Kidney epithelial cell (primary cell): ENCODE results near the gene KIF1B. TPM values are rescaled to one million over a fixed set of nuclear protein-coding genes. Genes with fewer than 3 reads are reported as not detected.

Experiments
- DNase-seq: peaks from one replicate; pipeline ENCODE4 v3.0.0-alpha.2; 2010; ENCODE audit warnings: low read depth
- H3K27me3 ChIP-seq: 2 replicates; pipeline ENCODE4 v1.6.0; 2011; ENCODE audit warnings: low read length; ENCODE audit not compliant: control insufficient read depth, insufficient read depth
- H3K36me3 ChIP-seq: 2 replicates; pipeline ENCODE4 v1.5.1; 2011; ENCODE audit warnings: low read length; ENCODE audit not compliant: control insufficient read depth, insufficient read depth
- H3K4me3 ChIP-seq: 2 replicates; pipeline ENCODE4 v1.5.1; 2011; ENCODE audit warnings: low read depth, mild to moderate bottlenecking, control low read depth, low read length
- total RNA-seq: library from RNA; depleted of rRNA; stranded (reverse); fragments of >200 nt; gene quantifications from 2 replicates; pipeline ENCODE4 v1.2.3, GENCODE V29; 2015
- TF ChIP-seq, protein P1 (sequence below): IDR thresholded peaks from 2 replicates; pipeline ENCODE4 v1.5.1; 2011; ENCODE audit warnings: mild to moderate bottlenecking, moderate library complexity, low read length, control low read depth, inconsistent platforms; ENCODE audit not compliant: insufficient read depth, poor library complexity, severe bottlenecking

The KIF1B gene
- total RNA-seq, 1 donor from 2014 or later: 33.9 TPM

GRCh38 chr1:10236405-10237156 is 26.2 kb downstream of the KIF1B start:
- TF ChIP-seq, protein P1, sequence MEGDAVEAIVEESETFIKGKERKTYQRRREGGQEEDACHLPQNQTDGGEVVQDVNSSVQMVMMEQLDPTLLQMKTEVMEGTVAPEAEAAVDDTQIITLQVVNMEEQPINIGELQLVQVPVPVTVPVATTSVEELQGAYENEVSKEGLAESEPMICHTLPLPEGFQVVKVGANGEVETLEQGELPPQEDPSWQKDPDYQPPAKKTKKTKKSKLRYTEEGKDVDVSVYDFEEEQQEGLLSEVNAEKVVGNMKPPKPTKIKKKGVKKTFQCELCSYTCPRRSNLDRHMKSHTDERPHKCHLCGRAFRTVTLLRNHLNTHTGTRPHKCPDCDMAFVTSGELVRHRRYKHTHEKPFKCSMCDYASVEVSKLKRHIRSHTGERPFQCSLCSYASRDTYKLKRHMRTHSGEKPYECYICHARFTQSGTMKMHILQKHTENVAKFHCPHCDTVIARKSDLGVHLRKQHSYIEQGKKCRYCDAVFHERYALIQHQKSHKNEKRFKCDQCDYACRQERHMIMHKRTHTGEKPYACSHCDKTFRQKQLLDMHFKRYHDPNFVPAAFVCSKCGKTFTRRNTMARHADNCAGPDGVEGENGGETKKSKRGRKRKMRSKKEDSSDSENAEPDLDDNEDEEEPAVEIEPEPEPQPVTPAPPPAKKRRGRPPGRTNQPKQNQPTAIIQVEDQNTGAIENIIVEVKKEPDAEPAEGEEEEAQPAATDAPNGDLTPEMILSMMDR: no peak
- no peaks in the 10 kb centered on the region for H3K36me3 ChIP-seq
- DNase-seq: no peak
- H3K4me3 ChIP-seq: no peak overlapping the region
- H3K27me3 ChIP-seq: no peaks in the 10 kb centered on the region

DNA sequence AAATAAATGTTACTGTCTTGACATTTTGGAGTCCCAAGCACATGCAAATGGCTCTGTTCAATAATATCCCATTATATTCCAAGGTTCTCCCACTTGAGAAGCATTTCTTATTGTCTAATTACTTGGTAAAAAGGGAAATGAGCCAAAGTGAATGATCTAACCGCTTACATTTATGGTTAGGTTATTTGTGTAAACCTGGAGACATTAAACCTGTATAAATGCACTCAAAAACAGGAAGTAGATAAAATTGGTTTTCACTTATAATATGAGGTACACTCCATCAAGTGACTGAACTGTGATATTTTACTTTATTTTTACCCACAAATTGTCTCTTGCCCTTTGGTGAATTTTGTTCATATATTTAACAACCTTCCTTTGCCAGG is 26.8 kb downstream of the KIF1B start:
- no peak overlapping the region for H3K4me3 ChIP-seq
- TF ChIP-seq, protein P1: no peak
- no peaks in the 10 kb centered on the region for H3K36me3 ChIP-seq
- no peaks in the 10 kb centered on the region for H3K27me3 ChIP-seq
- no peak for DNase-seq

GRCh38 chr1:10242135-10242534 is 31.8 kb downstream of the KIF1B start:
- H3K36me3 ChIP-seq: no peaks in the 10 kb centered on the region
- H3K27me3 ChIP-seq: no peaks in the 10 kb centered on the region
- no peak overlapping the region for H3K4me3 ChIP-seq
- TF ChIP-seq, protein P1: no peak
- DNase-seq: no peak

DNA sequence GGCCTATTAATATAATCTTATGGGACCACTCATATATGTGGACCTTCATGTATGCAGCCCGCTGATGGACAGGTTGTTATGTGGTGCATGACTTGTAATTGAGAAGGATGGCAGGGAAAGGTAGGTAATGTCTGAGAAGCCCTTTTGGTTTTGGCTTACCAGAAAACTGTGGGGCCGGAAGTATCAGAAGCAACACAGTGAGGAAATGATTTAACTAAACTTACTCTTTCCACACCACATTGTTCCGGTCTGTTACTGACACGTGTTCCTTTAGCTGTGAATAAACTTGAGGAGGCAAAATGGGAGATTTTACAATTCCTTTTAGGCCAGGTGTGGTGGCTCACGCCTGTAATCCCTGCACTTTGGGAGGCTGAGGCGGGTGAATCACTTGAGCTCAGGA is 32.4 kb downstream of the KIF1B start:
- no peak for DNase-seq
- Histone ChIP-seq H3K36me3 (no peaks in the 10 kb centered on the region), H3K27me3 (no peaks in the 10 kb centered on the region), H3K4me3 (no peak overlapping the region)
- TF ChIP-seq, protein P1: no peak

DNA sequence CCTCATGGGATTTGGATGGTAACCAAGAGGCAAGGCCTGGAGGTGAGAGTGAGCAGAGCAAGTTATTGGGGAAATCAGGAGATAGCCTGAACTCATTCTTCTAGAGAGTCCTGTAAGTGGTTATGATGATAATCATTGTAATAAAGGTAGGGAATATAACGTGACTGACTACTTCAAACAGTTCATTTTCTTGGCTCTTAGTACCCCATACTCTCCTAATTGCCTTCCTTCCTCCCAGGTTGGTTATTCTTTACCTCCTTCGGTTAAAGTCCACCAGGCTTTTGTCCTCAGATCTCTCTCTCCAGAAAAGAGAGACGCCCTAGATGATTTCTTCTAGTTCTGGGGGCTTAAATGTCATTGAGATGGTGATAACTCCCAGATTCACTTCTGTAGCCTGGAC is 35.3 kb downstream of the KIF1B start:
- H3K27me3 ChIP-seq: no peaks in the 10 kb centered on the region
- no peak for DNase-seq
- TF ChIP-seq, protein P1: no peak
- H3K36me3 ChIP-seq: no peaks in the 10 kb centered on the region
- no peak overlapping the region for H3K4me3 ChIP-seq
